K562 (cell line): ENCODE results near the gene CARF.

Experiments used
- CTCF ChIP-seq, 3 experiments: IDR thresholded peaks in 2 of 3; conservative IDR thresholded peaks in 1 of 3; 2 replicates each; pipeline ENCODE4 v1.5.1; 2011 to 2012; ENCODE audit warnings: low read length in 3 of 3, mild to moderate bottlenecking in 3 of 3, control low read depth in 2 of 3, improper control_type of control experiment in 1 of 3, inconsistent platforms in 1 of 3, low read depth in 1 of 3, mixed read lengths in 1 of 3, moderate library complexity in 1 of 3; ENCODE audit not compliant: insufficient read depth in 2 of 3
- EP300 ChIP-seq: IDR thresholded peaks from 2 replicates; pipeline ENCODE4 v1.6.1; 2012; ENCODE audit warnings: low read length, improper control_type of control experiment
- FOXP4 ChIP-seq: sonication (generic); formaldehyde crosslinking; IDR thresholded peaks from 2 replicates; pipeline ENCODE4 v1.8.0; 2022; ENCODE audit warnings: mild to moderate bottlenecking, missing genetic modification reagents, borderline replicate concordance
- JUN ChIP-seq, 2 experiments: sonication (generic) in 1 of 2; formaldehyde crosslinking in 1 of 2; IDR thresholded peaks; 2 replicates each; pipeline versions ENCODE4 v1.6.1 to v1.8.0; 2012 to 2022; ENCODE audit warnings: borderline replicate concordance in 2 of 2, mild to moderate bottlenecking in 2 of 2, improper control_type of control experiment in 1 of 2, low read depth in 1 of 2, low read length in 1 of 2, missing genetic modification reagents in 1 of 2
- MAFG ChIP-seq: fragments of 450-650 bp; conservative IDR thresholded peaks from 2 replicates; pipeline ENCODE4 v1.6.1; 2016; ENCODE audit warnings: missing genetic modification characterization, missing compliant biosample characterization
- PHF8 ChIP-seq: fragments of 200-600 bp; sonication (generic); IDR thresholded peaks from 2 replicates; pipeline ENCODE4 v1.6.1; 2012; ENCODE audit warnings: mixed run types, mild to moderate bottlenecking, inconsistent platforms, low read length, moderate library complexity, borderline replicate concordance
- POLR2A ChIP-seq: fragments of 450-650 bp; conservative IDR thresholded peaks from 2 replicates; pipeline ENCODE4 v1.6.1; 2016
- SPI1 ChIP-seq: IDR thresholded peaks from 2 replicates; pipeline ENCODE4 v1.6.1; 2011; ENCODE audit warnings: low read depth, low read length, control low read depth, borderline replicate concordance
- USF2 ChIP-seq: sonication (generic); formaldehyde crosslinking; IDR thresholded peaks from 2 replicates; pipeline ENCODE4 v1.5.0; 2020; ENCODE audit warnings: missing genetic modification reagents
- ZBTB33 ChIP-seq: sonication (generic); formaldehyde crosslinking; IDR thresholded peaks from 2 replicates; pipeline ENCODE4 v1.8.1; 2023; ENCODE audit warnings: mild to moderate bottlenecking, missing genetic modification reagents
- ZBTB8A ChIP-seq: fragments of 450-650 bp; IDR thresholded peaks from 2 replicates; pipeline ENCODE4 v1.6.1; 2018; ENCODE audit warnings: mild to moderate bottlenecking, moderate library complexity; ENCODE audit not compliant: partially characterized antibody
- ZKSCAN1 ChIP-seq: fragments of 150-350 bp; IDR thresholded peaks from 2 replicates; pipeline ENCODE4 v1.6.1; 2016; ENCODE audit warnings: low read depth, low read length
- ZNF639 ChIP-seq, 2 experiments: fragments of 200-800 bp in 1 of 2; sonication (Bioruptor generic) in 1 of 2; sonication (generic) in 1 of 2; formaldehyde crosslinking in 1 of 2; IDR thresholded peaks in 1 of 2; conservative IDR thresholded peaks in 1 of 2; 2 replicates each; pipeline versions ENCODE4 v1.5.0 to v1.6.1; 2016 to 2020; ENCODE audit warnings: missing compliant biosample characterization in 1 of 2, missing genetic modification characterization in 1 of 2, missing genetic modification reagents in 1 of 2

GRCh38 chr2:202933958-202934357 is 21.9 kb downstream of the CARF start:
- TF ChIP-seq ZNF639 (CRISPR knock-in tag; conservative IDR thresholded peaks at IDR 0.05 in 1 of 2, IDR thresholded peaks at IDR 0.05 in 1 of 2): no peak
- no peak for TF ChIP-seq CTCF (IDR thresholded peaks at IDR 0.05 in 2 of 3, conservative IDR thresholded peaks at IDR 0.05 in 1 of 3; ENCODE audit: insufficient read depth in 2 of 3, low read depth in 1 of 3, low read length in 3 of 3)
- no peak for TF ChIP-seq EP300
- no peak for TF ChIP-seq MAFG
- TF ChIP-seq FOXP4 (CRISPR knock-in tag): no peak
- TF ChIP-seq JUN (IDR thresholded peaks at IDR 0.05; ENCODE audit: borderline replicate concordance, low read depth, low read length): no peak
- TF ChIP-seq JUN (CRISPR knock-in tag; IDR thresholded peaks at IDR 0.05; ENCODE audit: borderline replicate concordance): no peak
- TF ChIP-seq ZKSCAN1: no peak
- TF ChIP-seq USF2 (CRISPR knock-in tag): no peak
- TF ChIP-seq SPI1: no peak
- no peak for TF ChIP-seq ZBTB33 (CRISPR knock-in tag)
- TF ChIP-seq POLR2A: no peak
- TF ChIP-seq PHF8: no peak
- no peak for TF ChIP-seq ZBTB8A
